Measurements from ENCODE around the gene ZSWIM1. TPM values are rescaled to one million over a fixed set of nuclear protein-coding genes. Genes with fewer than 3 reads are reported as not detected.

The ZSWIM1 gene
- total RNA-seq, 1 experiment from 2014 or later = 17.4 TPM

- TF ChIP-seq TP53 (CRISPR knock-in tag; IDR thresholded peaks at IDR 0.05) (no peak), ZNF416 (CRISPR knock-in tag; IDR thresholded peaks at IDR 0.05) (no peak), MAX (CRISPR knock-in tag; IDR thresholded peaks at IDR 0.05) (no peak), GABPB1 (CRISPR knock-in tag; IDR thresholded peaks at IDR 0.05) (no peak), NFATC4 (CRISPR knock-in tag; IDR thresholded peaks at IDR 0.05) (no peak), RELA (CRISPR knock-in tag; IDR thresholded peaks at IDR 0.05; ENCODE audit: borderline replicate concordance) (no peak), ZNF532 (CRISPR knock-in tag; IDR thresholded peaks at IDR 0.05; ENCODE audit: borderline replicate concordance) (no peak)
- ChIA-PET CTCF (interaction anchor here (0.6 to 3.0 kb wide), 6 partner anchors 14 to 92 kb away, joined by 3 to 13 read pairs (median 5); no protein-coding TSS in a partner anchor), POLR2A (interaction anchor here (0.6 to 1.2 kb wide), 4 partner anchors 9 to 54 kb away, joined by 3 to 8 read pairs (median 3); partner anchors contain the start of gene PCIF1)
- Mint-ChIP-seq H3K27me3 (ENCODE audit: low read depth) (0 out of 2 replicates have a peak, but pooled peaks cover 3% of the 10 kb centered on the region), H3K9me3 (no peaks in the 10 kb centered on the region), H3K36me3 (no peaks in the 10 kb centered on the region), H3K4me3 (no peak overlapping the region), H3K27ac (no peak overlapping the region), H3K4me1 (peaks cover 7% of the 10 kb centered on the region; the same call in 1 of the 2 replicates)
- DNase-seq (ENCODE audit: low spot score) (no peak), ATAC-seq (no peak)
These were observed 38.7 kb downstream of the ZSWIM1 start for GRCh38 chr20:45919542-45920399.

- TF ChIP-seq FOXJ3 (CRISPR knock-in tag; IDR thresholded peaks at IDR 0.05; ENCODE audit: borderline replicate concordance) (no peak), GABPB1 (CRISPR knock-in tag; IDR thresholded peaks at IDR 0.05) (peak; percentile 83)
- ATAC-seq (no peak; the same call in 1 of the 2 replicates), DNase-seq (ENCODE audit: low spot score) (no peak)
- Mint-ChIP-seq H3K27me3 (ENCODE audit: low read depth) (0 out of 2 replicates have a peak, but pooled peaks cover 3% of the 10 kb centered on the region), H3K4me3 (no peak overlapping the region), H3K36me3 (no peaks in the 10 kb centered on the region), H3K27ac (no peak overlapping the region), H3K9me3 (no peaks in the 10 kb centered on the region), H3K4me1 (peaks cover 7% of the 10 kb centered on the region; the same call in 1 of the 2 replicates)
- ChIA-PET POLR2A (interaction anchor here (0.6 to 1.2 kb wide), 2 partner anchors 13 to 55 kb away, joined by 3 to 8 read pairs; partner anchors contain the start of gene PCIF1), CTCF (interaction anchor here (0.7 to 3.0 kb wide), 6 partner anchors 8 to 97 kb away, joined by 3 to 13 read pairs (median 5); no protein-coding TSS in a partner anchor)
These were observed 39.7 kb downstream of the ZSWIM1 start for GRCh38 chr20:45920462-45921336.

- CTCF ChIA-PET = interaction anchor here (1.4 to 3.0 kb wide), 2 partner anchors 90 to 98 kb away, joined by 4 to 9 read pairs; no protein-coding TSS in a partner anchor
- DNase-seq (ENCODE audit: low spot score) = no peak
- Mint-ChIP-seq H3K36me3 (no peaks in the 10 kb centered on the region), H3K4me3 (no peak overlapping the region), H3K27ac (no peak overlapping the region), H3K9me3 (no peaks in the 10 kb centered on the region), H3K4me1 (peaks cover 7% of the 10 kb centered on the region; the same call in 1 of the 2 replicates), H3K27me3 (ENCODE audit: low read depth) (no peaks in the 10 kb centered on the region)
- no peak for ATAC-seq
- no peak for TF ChIP-seq CREB1 (CRISPR knock-in tag; IDR thresholded peaks at IDR 0.05)
- no peak for TF ChIP-seq EMX1 (CRISPR knock-in tag; IDR thresholded peaks at IDR 0.05)
- no peak for TF ChIP-seq NR2C2 (CRISPR knock-in tag; IDR thresholded peaks at IDR 0.05)
- no peak for TF ChIP-seq NFYB (CRISPR knock-in tag; conservative IDR thresholded peaks at IDR 0.05; ENCODE audit: low read depth)
- POLR2A ChIA-PET = interaction anchor here (0.6 kb wide), 1 partner anchor 96 kb away, joined by 3 read pairs; no protein-coding TSS in a partner anchor
These were observed 40.5 kb downstream of the ZSWIM1 start for GRCh38 chr20:45921337-45922189.

All from WTC11 (cell line).